Stimulated activated effector memory CD8-positive, alpha-beta T cell treated with anti-CD3 and anti-CD28 coated beads, Interleukin-12 subunit alpha, Interleukin-12 subunit beta, amount 100 ng/mL, for 72 hours (primary cell): ENCODE results near the gene UGP2.
"Not testable (repeated sequence)": the region's sequence is repeated elsewhere in the genome, so short reads cannot be mapped to it uniquely, and the experiment has no call there.

Experiments
- ATAC-seq: fragments of 150-1000 bp; cut with Tn5 transposase; 2 replicates; pipeline ENCODE4 v1.10.0; 2021
- DNase-seq, 2 donors: peaks; one replicate each; pipeline ENCODE4 v3.0.0; 2021 to 2022; ENCODE audit warnings: low spot score in 2 of 2
- H3K27ac Mint-ChIP-seq: one replicate; pipeline ENCODE4 v1.8.0; 2022; ENCODE audit warnings: mild to moderate bottlenecking, mixed read lengths
- H3K36me3 Mint-ChIP-seq: one replicate; pipeline ENCODE4 v1.8.0; 2022; ENCODE audit warnings: mild to moderate bottlenecking, mixed read lengths
- H3K4me1 Mint-ChIP-seq: one replicate; pipeline ENCODE4 v1.8.0; 2022; ENCODE audit warnings: mixed read lengths
- H3K4me3 Mint-ChIP-seq: one replicate; pipeline ENCODE4 v1.8.0; 2022; ENCODE audit warnings: mild to moderate bottlenecking, mixed read lengths
- H3K9me3 Mint-ChIP-seq: one replicate; pipeline ENCODE4 v1.8.0; 2022; ENCODE audit warnings: mixed read lengths

Gene UGP2

DNA sequence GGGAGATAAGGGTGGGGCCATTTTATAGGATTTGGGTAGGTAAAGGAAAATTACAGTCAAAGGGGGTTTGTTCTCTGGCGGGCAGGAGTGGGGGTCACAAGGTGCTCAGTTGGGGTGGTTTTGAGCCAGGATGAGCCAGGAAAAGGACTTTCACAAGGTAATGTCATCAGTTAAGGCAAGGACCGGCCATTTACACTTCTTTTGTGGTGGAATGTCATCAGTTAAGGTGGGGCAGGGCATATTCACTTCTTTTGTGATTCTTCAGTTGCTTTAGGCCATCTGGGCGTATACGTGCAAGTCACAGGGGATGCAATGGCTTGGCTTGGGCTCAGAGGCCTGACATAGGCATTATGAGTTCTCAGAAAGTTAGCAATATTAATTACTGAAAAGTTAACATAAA lies 5.9 kb downstream of the UGP2 start:
- DNase-seq, H3K4me3 Mint-ChIP-seq, H3K36me3 Mint-ChIP-seq, ATAC-seq, H3K27ac Mint-ChIP-seq, H3K9me3 Mint-ChIP-seq: not testable (repeated sequence)
- H3K4me1 Mint-ChIP-seq: peaks cover 69% of the 10 kb centered on the region

DNA sequence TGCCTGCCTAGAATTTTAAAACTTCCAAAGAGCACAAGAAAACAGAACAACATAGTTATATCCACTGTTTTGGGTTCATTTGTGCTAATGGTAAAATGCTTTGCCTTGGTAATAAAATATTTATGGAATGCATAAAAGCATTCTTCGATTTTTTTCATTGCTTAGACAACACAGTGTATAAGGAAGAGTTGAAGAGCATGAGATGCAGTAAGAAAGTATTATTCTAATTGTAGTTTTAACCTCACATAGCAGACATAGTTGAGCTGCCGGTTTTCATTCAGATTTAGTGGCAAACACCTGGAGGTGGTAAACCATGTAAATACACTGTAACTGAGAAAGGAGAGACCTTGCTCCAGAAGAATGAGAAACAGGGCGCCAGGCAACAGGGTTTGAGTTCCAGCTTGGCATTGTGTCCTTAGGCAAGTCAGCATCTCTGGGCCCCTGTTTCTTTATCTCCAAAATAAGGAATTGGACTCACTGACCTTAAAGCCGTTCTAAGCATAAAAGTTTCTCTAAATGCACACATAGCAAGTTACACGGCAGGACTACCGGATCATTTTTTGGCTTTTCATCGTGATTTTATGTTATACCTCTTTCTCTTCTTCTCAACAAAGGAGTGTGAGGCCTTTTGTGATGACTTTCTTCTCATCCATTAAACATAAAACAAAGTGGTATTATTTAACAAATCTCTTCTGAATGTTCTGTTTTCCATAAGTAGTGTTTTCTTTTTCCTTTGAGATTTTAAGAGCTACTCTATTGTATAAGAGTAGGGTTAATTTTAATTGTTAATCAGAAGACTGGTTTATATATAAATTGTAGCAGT lies 7.9 kb downstream of the UGP2 start:
- no peak overlapping the region for H3K27ac Mint-ChIP-seq
- peaks cover 70% of the 10 kb centered on the region for H3K4me1 Mint-ChIP-seq
- H3K9me3 Mint-ChIP-seq: peaks cover 5% of the 10 kb centered on the region
- H3K4me3 Mint-ChIP-seq: no peak overlapping the region
- DNase-seq (no peak), ATAC-seq (no peak)
- peaks cover 6% of the 10 kb centered on the region for H3K36me3 Mint-ChIP-seq

DNA sequence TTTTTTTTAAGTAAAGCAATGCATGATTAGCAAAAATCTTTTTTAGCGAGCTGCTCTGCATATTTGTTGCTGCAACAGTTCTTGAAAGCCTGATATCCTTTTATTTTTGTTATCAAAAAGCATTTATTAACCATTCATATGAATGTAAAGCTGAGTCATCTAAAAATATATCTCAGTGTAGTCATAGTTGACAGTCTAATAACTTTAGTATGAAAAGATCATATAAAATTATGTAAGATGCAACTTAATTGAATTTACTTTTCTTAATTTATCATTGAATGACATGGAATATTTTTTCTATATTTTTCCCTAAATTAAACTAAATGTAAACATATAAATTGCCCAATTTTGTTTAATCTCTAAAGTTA lies 8.5 kb downstream of the UGP2 start:
- H3K4me1 Mint-ChIP-seq: peaks cover 64% of the 10 kb centered on the region
- H3K9me3 Mint-ChIP-seq: peaks cover 5% of the 10 kb centered on the region
- no peak overlapping the region for H3K27ac Mint-ChIP-seq
- peaks cover 6% of the 10 kb centered on the region for H3K36me3 Mint-ChIP-seq
- H3K4me3 Mint-ChIP-seq: no peak overlapping the region
- no peak for DNase-seq
- ATAC-seq: no peak

DNA sequence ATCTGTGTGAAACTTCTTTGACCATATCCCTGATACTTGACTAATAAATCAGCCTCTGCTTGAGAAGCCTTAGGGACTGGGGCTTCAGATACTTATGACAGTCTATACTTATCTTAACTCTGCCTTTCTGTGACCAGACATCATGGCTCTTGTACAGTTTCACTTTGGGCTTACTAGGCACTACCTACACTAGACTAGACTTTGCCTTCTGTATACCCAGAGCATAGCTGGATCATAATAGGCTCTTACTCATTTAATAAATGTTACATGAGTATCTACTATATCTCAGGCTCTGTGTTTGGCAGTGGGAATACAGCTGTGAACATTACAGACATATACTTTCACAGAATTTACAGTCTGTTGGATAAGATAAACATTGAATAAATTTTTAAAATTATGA lies 9.0 kb downstream of the UGP2 start:
- H3K36me3 Mint-ChIP-seq: peaks cover 6% of the 10 kb centered on the region
- no peak for DNase-seq
- H3K4me3 Mint-ChIP-seq: no peak overlapping the region
- peaks cover 5% of the 10 kb centered on the region for H3K9me3 Mint-ChIP-seq
- H3K27ac Mint-ChIP-seq: peak overlapping the region; percentile 21
- H3K4me1 Mint-ChIP-seq: peaks cover 63% of the 10 kb centered on the region
- ATAC-seq: peak; percentile 74

DNA sequence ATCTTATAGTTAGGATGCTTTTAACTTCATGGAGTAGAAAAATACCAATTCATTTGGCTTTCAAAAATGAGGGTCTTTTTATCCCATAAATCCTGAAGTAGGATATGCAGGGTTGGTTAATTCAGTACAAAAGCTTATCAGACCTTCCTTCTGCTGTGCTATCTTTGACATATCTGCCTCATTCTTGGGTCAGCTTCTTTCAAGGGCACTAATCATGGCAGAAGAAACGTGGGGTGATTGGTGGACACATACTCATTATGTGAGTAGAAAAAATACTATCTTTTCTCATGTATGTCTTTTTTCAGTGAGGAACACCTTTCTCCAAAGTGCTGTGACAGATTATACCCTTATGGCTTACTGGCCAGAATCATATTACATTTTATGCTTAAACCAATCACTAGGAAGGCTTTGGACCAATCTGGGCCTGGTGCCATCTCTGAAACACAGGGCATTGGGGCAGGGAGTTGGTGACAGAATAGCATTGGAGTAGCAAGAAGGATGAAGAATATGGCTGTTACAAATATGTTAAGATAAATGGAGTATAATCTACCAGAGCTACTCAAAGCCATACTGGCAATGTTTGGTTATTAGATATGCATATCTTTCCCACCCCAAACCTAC lies 10.1 kb downstream of the UGP2 start:
- peak overlapping the region; percentile 21 for H3K27ac Mint-ChIP-seq
- H3K4me1 Mint-ChIP-seq: peaks cover 62% of the 10 kb centered on the region
- DNase-seq: no peak
- no peak for ATAC-seq
- H3K4me3 Mint-ChIP-seq: no peak overlapping the region
- H3K36me3 Mint-ChIP-seq: peaks cover 8% of the 10 kb centered on the region
- H3K9me3 Mint-ChIP-seq: peaks cover 5% of the 10 kb centered on the region

DNA sequence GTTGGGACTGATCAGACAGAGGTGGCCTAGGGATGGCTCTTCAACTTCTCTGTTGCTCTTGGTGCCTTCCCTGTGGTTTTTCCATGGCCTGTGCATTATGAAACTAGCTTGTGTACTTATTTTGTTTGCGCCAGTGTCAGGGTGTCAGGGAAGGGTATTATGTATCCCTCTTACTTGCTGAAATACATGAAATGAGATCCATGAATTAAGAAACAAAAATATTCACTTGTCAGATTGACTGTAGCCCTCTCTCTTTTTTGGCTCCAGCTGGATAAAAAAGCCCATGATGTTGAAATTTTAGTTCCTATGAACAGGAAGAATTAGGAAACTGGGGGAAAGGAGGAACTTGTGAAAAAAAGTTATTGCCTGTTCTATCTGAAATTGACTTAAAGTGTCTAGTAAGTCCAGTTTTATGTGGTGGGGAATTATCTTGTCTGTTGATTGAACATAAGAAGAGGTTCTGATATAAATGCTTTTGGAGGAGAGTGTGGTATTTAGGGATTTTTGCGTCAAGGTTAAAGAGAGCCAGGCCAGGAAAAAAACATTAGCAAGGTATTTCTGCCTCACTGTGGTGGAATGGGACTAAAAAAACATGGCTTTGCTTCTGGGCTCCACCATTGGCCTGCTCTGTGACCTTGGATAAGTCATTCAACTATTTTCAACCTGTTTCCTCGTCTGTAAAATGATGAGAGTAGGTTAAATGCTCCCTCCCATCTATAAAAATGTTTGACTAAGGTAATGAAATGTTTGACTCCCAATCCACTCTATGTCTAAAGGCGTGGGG lies 12.0 kb downstream of the UGP2 start:
- no peak overlapping the region for H3K4me3 Mint-ChIP-seq
- peaks cover 5% of the 10 kb centered on the region for H3K9me3 Mint-ChIP-seq
- H3K4me1 Mint-ChIP-seq: peaks cover 53% of the 10 kb centered on the region
- H3K27ac Mint-ChIP-seq: peak overlapping the region; percentile 83
- DNase-seq (no peak), ATAC-seq (no peak)
- peaks cover 27% of the 10 kb centered on the region for H3K36me3 Mint-ChIP-seq

DNA sequence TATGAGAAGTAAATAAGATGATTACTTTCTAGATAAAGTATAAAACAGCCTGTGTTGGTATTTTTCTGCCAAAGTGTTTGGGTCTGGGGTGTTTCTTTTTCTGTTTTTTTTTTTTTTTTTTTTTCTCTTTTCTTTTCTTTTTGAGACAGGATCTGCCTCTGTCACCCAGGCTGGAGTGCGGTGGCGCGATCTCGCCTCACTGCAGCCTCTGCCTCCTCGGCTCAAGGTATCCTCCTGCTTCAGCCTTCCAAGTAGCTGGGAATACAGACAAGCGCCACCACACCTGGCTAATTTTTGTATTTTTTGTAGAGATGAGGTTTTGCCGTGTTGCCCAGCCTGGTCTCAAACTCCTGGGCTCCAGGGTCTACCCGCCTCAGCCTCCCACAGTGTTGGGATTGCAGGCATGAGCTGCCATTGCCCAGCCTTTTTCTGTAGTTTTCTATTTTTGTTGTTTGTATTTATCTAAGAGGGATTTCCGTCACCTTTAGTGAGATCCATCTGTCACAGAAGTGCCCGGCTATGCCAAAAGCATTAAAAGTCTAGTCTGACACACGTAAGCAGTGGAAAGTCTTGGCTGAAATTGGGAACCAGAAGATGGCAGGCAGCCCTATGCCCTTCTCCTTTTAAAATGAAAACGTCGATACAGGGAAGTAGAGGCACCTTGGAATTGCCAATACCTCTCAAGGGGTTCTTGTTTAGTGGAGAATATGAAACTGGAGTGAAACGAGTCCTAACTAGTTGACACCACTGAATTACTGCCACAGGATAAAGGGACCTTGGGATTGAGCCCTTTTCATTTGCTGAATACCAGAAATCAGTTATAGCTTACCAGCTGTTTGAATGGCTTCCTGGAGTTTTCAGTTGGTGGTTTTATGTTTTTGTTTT lies 14.0 kb downstream of the UGP2 start:
- Mint-ChIP-seq H3K36me3 (peaks cover 47% of the 10 kb centered on the region), H3K27ac (peak overlapping the region; percentile 83), H3K4me3 (peak overlapping the region; percentile 55), H3K4me1 (peaks cover 44% of the 10 kb centered on the region), H3K9me3 (peaks cover 5% of the 10 kb centered on the region)
- DNase-seq (no peak), ATAC-seq (peak; percentile 5)

DNA sequence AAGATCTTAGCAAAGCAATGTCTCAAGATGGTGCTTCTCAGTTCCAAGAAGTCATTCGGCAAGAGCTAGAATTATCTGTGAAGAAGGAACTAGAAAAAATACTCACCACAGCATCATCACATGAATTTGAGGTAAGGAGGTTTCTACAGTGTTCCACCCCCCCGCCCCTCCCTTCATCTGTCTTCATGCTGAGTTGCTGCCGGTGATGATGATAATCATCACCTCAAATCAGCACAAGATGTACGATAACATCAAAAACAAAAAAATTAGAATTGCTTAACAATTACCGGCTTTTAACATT lies 14.6 kb downstream of the UGP2 start:
- Mint-ChIP-seq H3K27ac (peak overlapping the region; percentile 83), H3K36me3 (peaks cover 53% of the 10 kb centered on the region), H3K9me3 (peaks cover 5% of the 10 kb centered on the region), H3K4me1 (peaks cover 41% of the 10 kb centered on the region), H3K4me3 (peak overlapping the region; percentile 55)
- no peak for DNase-seq
- ATAC-seq: peak; percentile 98

DNA sequence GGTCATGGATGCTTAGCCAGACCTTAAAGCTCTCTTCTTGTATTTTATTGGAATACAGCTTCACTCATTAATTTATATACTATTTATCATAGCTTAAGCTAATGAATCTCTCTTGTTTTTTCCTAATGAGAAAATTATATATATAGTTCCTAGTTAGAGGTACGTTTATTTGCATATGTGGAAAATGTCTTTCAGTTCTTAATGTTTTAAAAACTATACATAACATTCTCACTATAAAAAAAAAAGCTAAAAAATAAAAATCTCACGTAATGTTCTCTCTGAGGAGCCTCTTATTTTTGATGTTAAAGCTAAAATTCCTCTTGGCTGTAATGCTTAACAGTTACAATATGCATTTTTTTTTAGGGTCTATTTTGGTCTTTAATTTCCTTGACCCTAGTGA lies 16.6 kb downstream of the UGP2 start:
- ATAC-seq (no peak), DNase-seq (no peak)
- peaks cover 73% of the 10 kb centered on the region for H3K36me3 Mint-ChIP-seq
- H3K9me3 Mint-ChIP-seq: no peaks in the 10 kb centered on the region
- H3K4me1 Mint-ChIP-seq: peaks cover 29% of the 10 kb centered on the region
- H3K27ac Mint-ChIP-seq: no peak overlapping the region
- H3K4me3 Mint-ChIP-seq: no peak overlapping the region

DNA sequence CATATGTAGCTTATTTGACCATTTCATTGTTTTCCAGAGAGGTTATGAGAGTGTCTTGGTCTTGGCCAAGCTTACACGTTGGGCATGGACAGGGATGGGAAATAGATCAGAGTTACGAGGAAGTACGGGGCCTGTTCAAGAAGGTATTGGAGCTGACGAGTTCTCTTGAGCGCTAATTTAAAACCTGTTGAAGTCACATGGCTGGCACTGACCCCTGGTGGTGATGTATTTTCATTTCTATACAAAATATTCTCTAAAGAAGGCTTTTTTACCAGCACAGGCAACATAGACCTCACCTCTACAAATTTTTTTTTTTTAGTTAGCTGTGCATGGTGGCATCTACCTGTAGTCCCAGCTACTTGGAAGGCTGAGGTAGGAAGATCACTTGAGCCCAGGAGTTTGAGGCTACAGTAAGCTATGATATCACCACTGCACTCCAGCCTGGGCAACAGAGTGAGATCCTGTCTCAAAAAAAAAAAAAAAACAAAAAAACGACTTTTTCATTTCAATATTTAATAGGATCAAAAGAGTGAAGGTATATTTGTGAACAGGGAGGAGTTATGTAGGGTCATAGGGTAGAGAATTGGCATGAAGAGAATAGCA lies 19.6 kb downstream of the UGP2 start:
- Mint-ChIP-seq H3K27ac (no peak overlapping the region), H3K4me1 (peaks cover 28% of the 10 kb centered on the region), H3K36me3 (peaks cover 92% of the 10 kb centered on the region), H3K4me3 (no peak overlapping the region), H3K9me3 (no peaks in the 10 kb centered on the region)
- DNase-seq: peak in 1 of 2 donors; percentile 58
- ATAC-seq: peak; percentile 53

DNA sequence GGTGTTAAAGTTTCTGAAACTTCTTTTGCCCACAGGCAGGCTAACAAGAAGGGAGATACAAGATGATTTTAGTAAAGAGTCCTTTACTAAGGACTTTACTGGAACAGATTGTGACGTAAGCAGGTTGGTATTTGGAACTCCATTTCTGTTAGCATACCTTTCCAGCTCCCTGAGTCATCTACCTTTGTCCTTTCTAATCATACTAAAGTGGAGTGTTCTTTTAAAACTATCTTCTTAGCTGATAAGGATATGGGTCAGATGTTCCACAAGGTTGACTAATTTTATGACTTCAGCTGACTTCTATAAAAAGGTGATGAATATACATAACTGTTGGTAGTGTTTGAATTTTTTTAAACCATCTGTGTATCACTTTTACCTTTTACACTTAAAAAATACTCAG lies 21.1 kb downstream of the UGP2 start:
- Mint-ChIP-seq H3K4me3 (no peak overlapping the region), H3K36me3 (peaks cover 79% of the 10 kb centered on the region), H3K27ac (peak overlapping the region; percentile 63), H3K4me1 (peaks cover 28% of the 10 kb centered on the region), H3K9me3 (no peaks in the 10 kb centered on the region)
- ATAC-seq (peak; percentile 85), DNase-seq (no peak)

DNA sequence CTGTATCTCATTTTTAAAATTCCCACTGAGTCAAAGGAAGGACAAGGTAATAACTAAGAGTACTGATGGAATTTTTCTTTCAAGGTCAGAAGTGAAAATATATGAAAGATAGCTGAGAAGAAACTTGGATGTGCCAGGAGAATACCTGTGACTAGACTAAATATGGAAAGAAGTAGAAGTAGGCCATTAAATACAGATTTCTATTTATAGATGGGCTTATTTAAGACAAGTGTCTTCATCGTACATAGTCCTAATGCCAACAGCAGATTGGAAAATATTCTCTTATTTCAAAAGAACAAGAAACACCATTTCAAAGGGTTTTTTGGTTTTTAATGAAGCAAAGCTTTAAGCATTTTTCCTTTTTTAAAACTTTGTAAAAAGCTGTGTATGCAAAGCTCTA lies 22.0 kb downstream of the UGP2 start:
- H3K36me3 Mint-ChIP-seq: peaks cover 76% of the 10 kb centered on the region
- H3K4me3 Mint-ChIP-seq: no peak overlapping the region
- DNase-seq (no peak), ATAC-seq (no peak)
- peaks cover 28% of the 10 kb centered on the region for H3K4me1 Mint-ChIP-seq
- peak overlapping the region; percentile 63 for H3K27ac Mint-ChIP-seq
- H3K9me3 Mint-ChIP-seq: no peaks in the 10 kb centered on the region

DNA sequence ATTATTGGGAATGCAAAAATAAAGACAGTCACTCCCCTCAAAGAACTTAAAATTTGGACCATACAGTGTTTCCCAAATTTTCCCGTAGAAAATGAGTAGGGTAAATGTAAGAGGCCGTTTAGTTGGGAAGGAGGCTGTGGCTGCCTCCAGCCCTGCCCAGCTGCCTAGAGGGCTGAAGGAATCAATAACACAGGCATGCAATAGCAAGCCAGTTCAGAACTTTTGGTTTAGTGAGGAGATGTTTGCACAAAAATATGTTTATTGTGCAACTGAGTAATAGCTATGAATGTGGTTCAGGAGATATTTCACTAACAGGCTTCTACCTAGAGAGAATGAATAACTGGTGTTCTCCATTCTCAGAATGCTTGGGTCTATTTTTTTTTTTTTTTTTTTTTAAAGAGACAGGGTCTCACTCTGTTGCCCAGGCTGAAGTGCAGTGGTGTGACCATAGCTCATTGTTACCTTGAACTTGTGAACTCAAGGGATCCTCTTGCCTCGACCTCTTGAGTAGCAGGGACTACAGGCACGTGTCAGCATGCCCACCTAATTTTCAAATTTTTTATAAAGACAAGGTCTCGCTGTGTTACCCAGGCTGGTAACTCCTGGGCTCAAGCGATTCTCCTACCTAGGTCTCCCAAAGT lies 23.6 kb downstream of the UGP2 start:
- no peaks in the 10 kb centered on the region for H3K9me3 Mint-ChIP-seq
- H3K36me3 Mint-ChIP-seq: peaks cover 60% of the 10 kb centered on the region
- H3K27ac Mint-ChIP-seq: peak overlapping the region; percentile 69
- H3K4me1 Mint-ChIP-seq: peaks cover 28% of the 10 kb centered on the region
- no peak overlapping the region for H3K4me3 Mint-ChIP-seq
- ATAC-seq (no peak), DNase-seq (no peak)

DNA sequence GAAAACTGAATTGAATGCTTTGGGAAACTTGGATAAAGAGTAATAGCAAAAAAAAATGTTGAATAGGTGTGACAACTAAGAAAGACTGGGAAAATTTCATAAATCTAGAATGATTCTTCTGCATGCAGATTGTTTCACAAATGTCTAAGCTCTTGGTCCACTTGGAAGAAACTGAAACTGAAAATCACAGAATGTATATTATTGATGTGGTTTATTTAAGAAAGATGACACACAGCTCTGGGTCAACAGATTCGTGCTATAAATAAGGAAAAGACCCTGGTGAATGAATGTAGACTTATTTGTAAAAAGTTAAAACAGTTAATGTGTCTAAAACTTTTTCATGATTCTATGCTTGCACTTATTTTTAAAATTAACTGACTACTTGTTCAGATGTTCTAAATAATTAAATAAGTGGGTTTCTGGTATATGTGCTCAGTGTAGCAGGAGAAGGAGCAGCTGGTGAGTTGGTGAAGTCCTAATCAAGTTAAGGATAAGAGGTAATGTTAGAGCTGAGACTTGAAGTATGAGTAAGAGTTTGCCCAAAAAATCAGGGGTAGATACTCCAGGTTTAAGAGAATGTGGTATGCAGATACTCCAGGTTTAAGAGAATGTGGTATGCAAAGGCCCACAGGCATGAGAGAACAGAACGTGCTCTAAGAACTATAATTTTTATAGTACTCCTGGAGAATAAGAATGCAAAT lies 24.5 kb downstream of the UGP2 start:
- Mint-ChIP-seq H3K4me1 (peaks cover 28% of the 10 kb centered on the region), H3K27ac (no peak overlapping the region), H3K36me3 (peaks cover 55% of the 10 kb centered on the region), H3K4me3 (no peak overlapping the region), H3K9me3 (no peaks in the 10 kb centered on the region)
- DNase-seq (no peak), ATAC-seq (no peak)
